HEK293 (cell line): ENCODE results near the gene FANCL.

Source experiments
- ZBTB26 ChIP-seq: fragments of 450-650 bp; formaldehyde crosslinking; optimal IDR thresholded peaks from 2 replicates; pipeline ENCODE3; 2016; ENCODE audit warnings: missing biosample characterization, mild to moderate bottlenecking, missing genetic modification characterization
- ZBTB8A ChIP-seq: fragments of 450-650 bp; formaldehyde crosslinking; IDR thresholded peaks from 2 replicates; pipeline ENCODE4 v1.5.1; 2016; ENCODE audit warnings: missing biosample characterization, missing genetic modification characterization
- ZNF112 ChIP-seq: fragments of 450-650 bp; formaldehyde crosslinking; IDR thresholded peaks from 2 replicates; pipeline ENCODE4 v1.5.0; 2017; ENCODE audit warnings: missing biosample characterization, missing genetic modification characterization
- ZNF19 ChIP-seq: fragments of 450-650 bp; formaldehyde crosslinking; IDR thresholded peaks from 2 replicates; pipeline ENCODE4; 2016; ENCODE audit warnings: missing biosample characterization, missing genetic modification characterization, low read depth
- ZNF274 ChIP-seq, 2 experiments: fragments of 200-500 bp in 1 of 2; fragments of 450-650 bp in 1 of 2; sonication (Bioruptor generic) in 1 of 2; formaldehyde crosslinking in 1 of 2; IDR thresholded peaks; 2 replicates each; pipeline versions ENCODE4 v1.5.1 to v1.6.1; 2014 to 2016; ENCODE audit warnings: borderline replicate concordance in 1 of 2, inconsistent platforms in 1 of 2, low read length in 1 of 2, missing biosample characterization in 1 of 2, missing genetic modification characterization in 1 of 2
- ZNF324 ChIP-seq: fragments of 450-650 bp; formaldehyde crosslinking; IDR thresholded peaks from 2 replicates; pipeline ENCODE4 v1.5.1; 2016; ENCODE audit warnings: missing biosample characterization, missing genetic modification characterization
- ZNF600 ChIP-seq: fragments of 450-650 bp; formaldehyde crosslinking; IDR thresholded peaks from 2 replicates; pipeline ENCODE4 v1.5.1; 2016; ENCODE audit warnings: missing biosample characterization, missing genetic modification characterization
- ZNF624 ChIP-seq: fragments of 450-650 bp; formaldehyde crosslinking; IDR thresholded peaks from 2 replicates; pipeline ENCODE4 v1.5.1; 2017; ENCODE audit warnings: missing biosample characterization, missing genetic modification characterization
- ZNF660 ChIP-seq: fragments of 450-650 bp; IDR thresholded peaks from 2 replicates; pipeline ENCODE4 v1.5.1; 2018; ENCODE audit warnings: missing biosample characterization, mild to moderate bottlenecking, missing genetic modification characterization
- ZNF768 ChIP-seq: fragments of 450-650 bp; formaldehyde crosslinking; IDR thresholded peaks from 2 replicates; pipeline ENCODE4 v1.5.1; 2018; ENCODE audit warnings: missing biosample characterization, mild to moderate bottlenecking, missing genetic modification characterization
- TF ChIP-seq, protein P1 (sequence below): fragments of 450-650 bp; formaldehyde crosslinking; IDR thresholded peaks from 2 replicates; pipeline ENCODE4 v1.5.1; 2016; ENCODE audit warnings: missing biosample characterization, missing genetic modification characterization
- TF ChIP-seq, protein P2 (sequence below): fragments of 450-650 bp; formaldehyde crosslinking; IDR thresholded peaks from 2 replicates; pipeline ENCODE4 v1.5.1; 2016; ENCODE audit warnings: missing biosample characterization, missing genetic modification characterization
- TF ChIP-seq, protein P3 (sequence below): fragments of 450-650 bp; formaldehyde crosslinking; IDR thresholded peaks from 2 replicates; pipeline ENCODE4 v1.5.1; 2016; ENCODE audit warnings: missing biosample characterization, missing genetic modification characterization
- TF ChIP-seq, protein P4 (sequence below): fragments of 450-650 bp; formaldehyde crosslinking; IDR thresholded peaks from 2 replicates; pipeline ENCODE4 v1.5.1; 2016; ENCODE audit warnings: missing biosample characterization, missing genetic modification characterization

GRCh38 chr2:58194458-58194857 lies 46.7 kb downstream of the FANCL start:
- TF ChIP-seq, protein P1, sequence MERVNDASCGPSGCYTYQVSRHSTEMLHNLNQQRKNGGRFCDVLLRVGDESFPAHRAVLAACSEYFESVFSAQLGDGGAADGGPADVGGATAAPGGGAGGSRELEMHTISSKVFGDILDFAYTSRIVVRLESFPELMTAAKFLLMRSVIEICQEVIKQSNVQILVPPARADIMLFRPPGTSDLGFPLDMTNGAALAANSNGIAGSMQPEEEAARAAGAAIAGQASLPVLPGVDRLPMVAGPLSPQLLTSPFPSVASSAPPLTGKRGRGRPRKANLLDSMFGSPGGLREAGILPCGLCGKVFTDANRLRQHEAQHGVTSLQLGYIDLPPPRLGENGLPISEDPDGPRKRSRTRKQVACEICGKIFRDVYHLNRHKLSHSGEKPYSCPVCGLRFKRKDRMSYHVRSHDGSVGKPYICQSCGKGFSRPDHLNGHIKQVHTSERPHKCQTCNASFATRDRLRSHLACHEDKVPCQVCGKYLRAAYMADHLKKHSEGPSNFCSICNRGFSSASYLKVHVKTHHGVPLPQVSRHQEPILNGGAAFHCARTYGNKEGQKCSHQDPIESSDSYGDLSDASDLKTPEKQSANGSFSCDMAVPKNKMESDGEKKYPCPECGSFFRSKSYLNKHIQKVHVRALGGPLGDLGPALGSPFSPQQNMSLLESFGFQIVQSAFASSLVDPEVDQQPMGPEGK (tag by site-specific recombination), result no peak
- TF ChIP-seq ZNF274 (IDR thresholded peaks at IDR 0.05; ENCODE audit: low read length), result no peak
- no peak for TF ChIP-seq ZNF274 (tag by site-specific recombination; IDR thresholded peaks at IDR 0.05; ENCODE audit: borderline replicate concordance)
- TF ChIP-seq ZNF624 (tag by site-specific recombination), result no peak
- TF ChIP-seq, protein P2, sequence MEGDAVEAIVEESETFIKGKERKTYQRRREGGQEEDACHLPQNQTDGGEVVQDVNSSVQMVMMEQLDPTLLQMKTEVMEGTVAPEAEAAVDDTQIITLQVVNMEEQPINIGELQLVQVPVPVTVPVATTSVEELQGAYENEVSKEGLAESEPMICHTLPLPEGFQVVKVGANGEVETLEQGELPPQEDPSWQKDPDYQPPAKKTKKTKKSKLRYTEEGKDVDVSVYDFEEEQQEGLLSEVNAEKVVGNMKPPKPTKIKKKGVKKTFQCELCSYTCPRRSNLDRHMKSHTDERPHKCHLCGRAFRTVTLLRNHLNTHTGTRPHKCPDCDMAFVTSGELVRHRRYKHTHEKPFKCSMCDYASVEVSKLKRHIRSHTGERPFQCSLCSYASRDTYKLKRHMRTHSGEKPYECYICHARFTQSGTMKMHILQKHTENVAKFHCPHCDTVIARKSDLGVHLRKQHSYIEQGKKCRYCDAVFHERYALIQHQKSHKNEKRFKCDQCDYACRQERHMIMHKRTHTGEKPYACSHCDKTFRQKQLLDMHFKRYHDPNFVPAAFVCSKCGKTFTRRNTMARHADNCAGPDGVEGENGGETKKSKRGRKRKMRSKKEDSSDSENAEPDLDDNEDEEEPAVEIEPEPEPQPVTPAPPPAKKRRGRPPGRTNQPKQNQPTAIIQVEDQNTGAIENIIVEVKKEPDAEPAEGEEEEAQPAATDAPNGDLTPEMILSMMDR (tag by site-specific recombination), result no peak
- TF ChIP-seq, protein P3, sequence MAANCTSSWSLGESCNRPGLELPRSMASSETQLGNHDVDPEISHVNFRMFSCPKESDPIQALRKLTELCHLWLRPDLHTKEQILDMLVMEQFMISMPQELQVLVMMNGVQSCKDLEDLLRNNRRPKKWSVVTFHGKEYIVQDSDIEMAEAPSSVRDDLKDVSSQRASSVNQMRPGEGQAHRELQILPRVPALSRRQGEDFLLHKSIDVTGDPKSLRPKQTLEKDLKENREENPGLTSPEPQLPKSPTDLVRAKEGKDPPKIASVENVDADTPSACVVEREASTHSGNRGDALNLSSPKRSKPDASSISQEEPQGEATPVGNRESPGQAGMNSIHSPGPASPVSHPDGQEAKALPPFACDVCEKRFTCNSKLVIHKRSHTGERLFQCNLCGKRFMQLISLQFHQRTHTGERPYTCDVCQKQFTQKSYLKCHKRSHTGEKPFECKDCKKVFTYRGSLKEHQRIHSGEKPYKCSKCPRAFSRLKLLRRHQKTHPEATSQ (tag by site-specific recombination), result no peak
- TF ChIP-seq ZNF768 (tag by site-specific recombination), result no peak
- TF ChIP-seq ZNF112 (tag by site-specific recombination), result no peak
- no peak for TF ChIP-seq ZBTB26
- TF ChIP-seq ZNF324 (tag by site-specific recombination), result no peak
- no peak for TF ChIP-seq ZNF19 (tag by site-specific recombination)
- no peak for TF ChIP-seq ZBTB8A (tag by site-specific recombination)
- no peak for TF ChIP-seq ZNF660 (tag by site-specific recombination)
- TF ChIP-seq, protein P4, sequence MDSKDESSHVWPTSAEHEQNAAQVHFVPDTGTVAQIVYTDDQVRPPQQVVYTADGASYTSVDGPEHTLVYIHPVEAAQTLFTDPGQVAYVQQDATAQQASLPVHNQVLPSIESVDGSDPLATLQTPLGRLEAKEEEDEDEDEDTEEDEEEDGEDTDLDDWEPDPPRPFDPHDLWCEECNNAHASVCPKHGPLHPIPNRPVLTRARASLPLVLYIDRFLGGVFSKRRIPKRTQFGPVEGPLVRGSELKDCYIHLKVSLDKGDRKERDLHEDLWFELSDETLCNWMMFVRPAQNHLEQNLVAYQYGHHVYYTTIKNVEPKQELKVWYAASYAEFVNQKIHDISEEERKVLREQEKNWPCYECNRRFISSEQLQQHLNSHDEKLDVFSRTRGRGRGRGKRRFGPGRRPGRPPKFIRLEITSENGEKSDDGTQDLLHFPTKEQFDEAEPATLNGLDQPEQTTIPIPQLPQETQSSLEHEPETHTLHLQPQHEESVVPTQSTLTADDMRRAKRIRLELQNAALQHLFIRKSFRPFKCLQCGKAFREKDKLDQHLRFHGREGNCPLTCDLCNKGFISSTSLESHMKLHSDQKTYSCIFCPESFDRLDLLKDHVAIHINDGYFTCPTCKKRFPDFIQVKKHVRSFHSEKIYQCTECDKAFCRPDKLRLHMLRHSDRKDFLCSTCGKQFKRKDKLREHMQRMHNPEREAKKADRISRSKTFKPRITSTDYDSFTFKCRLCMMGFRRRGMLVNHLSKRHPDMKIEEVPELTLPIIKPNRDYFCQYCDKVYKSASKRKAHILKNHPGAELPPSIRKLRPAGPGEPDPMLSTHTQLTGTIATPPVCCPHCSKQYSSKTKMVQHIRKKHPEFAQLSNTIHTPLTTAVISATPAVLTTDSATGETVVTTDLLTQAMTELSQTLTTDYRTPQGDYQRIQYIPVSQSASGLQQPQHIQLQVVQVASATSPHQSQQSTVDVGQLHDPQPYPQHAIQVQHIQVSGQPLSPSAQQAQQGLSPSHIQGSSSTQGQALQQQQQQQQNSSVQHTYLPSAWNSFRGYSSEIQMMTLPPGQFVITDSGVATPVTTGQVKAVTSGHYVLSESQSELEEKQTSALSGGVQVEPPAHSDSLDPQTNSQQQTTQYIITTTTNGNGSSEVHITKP (tag by site-specific recombination), result no peak
- TF ChIP-seq ZNF600 (tag by site-specific recombination), result no peak
